GM12801 (cell line): ENCODE data around the gene PKIG.

Source experiments
- TF ChIP-seq, protein P1 (sequence below): IDR thresholded peaks from one replicate; pipeline ENCODE4 v1.5.1; 2011; ENCODE audit warnings: control low read depth; ENCODE audit not compliant: insufficient read length; ENCODE audit errors: extremely low read depth

The PKIG gene

DNA sequence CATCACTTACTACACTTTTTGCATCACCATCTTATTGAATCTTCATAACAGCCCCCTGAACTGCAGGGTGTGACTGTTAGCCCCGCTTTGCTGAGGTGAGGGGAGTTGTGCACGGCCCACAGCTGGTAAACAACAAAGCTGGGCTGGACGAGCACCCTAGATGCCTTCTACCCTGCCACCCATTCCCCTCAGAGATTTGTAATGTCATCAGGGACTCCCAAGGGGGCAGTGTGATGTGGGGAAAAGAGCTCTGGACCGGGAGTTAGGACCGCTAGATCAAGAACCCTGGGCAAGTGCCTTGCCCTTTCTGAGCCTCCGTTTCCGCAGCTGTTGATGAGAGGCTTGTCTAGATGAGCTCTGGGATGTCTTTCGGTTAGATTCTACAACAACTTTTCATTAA, 20.9 kb downstream of the PKIG start:
- TF ChIP-seq, protein P1, sequence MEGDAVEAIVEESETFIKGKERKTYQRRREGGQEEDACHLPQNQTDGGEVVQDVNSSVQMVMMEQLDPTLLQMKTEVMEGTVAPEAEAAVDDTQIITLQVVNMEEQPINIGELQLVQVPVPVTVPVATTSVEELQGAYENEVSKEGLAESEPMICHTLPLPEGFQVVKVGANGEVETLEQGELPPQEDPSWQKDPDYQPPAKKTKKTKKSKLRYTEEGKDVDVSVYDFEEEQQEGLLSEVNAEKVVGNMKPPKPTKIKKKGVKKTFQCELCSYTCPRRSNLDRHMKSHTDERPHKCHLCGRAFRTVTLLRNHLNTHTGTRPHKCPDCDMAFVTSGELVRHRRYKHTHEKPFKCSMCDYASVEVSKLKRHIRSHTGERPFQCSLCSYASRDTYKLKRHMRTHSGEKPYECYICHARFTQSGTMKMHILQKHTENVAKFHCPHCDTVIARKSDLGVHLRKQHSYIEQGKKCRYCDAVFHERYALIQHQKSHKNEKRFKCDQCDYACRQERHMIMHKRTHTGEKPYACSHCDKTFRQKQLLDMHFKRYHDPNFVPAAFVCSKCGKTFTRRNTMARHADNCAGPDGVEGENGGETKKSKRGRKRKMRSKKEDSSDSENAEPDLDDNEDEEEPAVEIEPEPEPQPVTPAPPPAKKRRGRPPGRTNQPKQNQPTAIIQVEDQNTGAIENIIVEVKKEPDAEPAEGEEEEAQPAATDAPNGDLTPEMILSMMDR, result no peak

DNA sequence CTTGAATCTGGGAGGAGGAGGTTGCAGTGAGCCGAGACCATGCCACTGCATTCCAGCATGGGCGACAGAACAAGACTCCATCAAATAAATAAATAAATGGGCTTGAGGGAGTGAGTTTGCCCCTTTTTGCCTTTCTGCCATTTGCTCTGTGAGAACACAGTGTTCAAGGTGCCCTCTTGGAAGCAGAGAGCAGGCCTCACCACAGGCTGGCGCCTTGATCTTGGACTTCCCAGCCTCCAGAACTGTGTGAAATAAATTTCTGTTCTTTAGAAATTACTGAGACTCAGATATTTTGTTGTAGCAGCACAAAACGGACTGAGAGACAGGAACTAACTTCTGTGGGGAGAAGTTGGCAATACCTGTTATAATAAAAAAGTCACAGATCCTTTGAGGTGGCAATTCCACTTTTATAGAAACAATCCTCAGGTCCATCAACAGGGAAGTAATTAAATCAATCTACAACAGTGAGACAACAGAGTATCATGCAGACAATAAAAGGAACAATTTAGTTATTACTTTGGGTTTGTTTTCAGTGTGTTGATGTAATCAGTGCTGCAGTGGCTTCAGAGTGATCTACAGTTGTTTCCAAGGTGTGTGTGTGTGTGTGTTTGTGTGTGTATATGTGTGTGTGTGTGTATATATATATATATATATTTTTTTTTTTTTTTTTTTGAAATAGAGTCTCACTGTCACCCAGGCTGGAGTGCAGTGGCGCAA, 24.5 kb downstream of the PKIG start:
- TF ChIP-seq, protein P1, result no peak

DNA sequence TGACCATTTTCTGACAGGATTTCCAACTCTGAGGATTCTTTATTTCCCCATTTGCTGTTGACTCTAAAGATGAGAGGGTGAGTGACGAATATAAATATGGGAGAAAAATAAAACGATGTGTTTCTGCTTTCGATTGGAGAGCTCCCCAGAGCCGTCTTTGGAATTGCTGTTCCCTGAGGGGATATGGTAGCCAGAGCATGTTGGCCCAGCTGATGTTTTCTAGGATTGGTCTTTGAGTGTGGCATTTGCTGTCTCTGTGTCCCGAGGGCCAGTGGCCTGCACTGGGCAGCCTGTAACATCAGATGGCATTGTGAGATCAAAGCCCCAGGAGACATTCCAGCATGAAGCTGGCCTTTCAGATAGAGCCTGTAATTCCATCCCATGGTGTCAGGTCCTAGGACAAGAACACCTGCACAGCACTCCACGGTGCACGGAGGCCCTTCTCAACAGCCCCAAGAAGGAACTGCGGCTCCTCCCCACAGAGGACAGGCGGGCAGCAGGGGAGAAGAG, 26.7 kb downstream of the PKIG start:
- TF ChIP-seq, protein P1, result no peak

DNA sequence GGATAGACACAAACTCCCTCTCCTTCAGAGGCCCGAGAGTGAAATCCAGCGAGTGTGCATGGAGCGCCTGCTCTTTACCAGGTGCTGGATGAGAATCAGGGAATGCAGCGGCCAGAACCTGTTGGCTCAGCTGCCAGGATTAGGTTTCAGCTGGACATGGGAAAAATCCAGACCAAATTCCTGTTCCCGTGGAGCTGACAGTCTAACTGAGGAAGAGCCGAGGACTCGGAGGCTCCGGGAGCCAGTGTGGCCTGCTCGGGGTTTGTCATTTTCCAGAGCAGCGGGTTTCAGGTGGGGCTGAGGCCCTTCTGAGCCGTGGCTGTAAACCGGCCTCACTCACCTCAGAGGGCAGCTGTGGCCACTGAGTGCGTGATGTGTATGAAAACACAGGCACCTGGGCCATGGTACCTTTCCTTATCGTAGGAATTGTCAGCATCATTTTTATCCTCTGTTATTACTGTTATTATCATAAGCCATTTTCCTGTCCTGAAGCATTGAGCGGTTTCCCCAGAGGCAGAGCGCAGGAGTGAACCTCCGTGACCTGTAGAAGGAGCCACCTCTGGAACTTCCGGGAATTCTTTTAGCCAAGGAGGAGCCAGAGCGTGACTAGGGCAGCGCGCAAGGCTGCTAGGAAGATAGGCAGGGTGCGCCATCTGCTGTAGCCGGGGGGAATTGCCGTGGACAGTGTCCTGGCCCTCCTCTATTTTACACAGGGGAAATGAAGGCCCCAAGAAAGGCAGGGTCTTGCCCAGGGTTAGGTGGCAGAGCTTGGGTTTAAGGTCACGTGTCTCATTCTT, 27.3 kb downstream of the PKIG start:
- TF ChIP-seq, protein P1, result no peak

DNA sequence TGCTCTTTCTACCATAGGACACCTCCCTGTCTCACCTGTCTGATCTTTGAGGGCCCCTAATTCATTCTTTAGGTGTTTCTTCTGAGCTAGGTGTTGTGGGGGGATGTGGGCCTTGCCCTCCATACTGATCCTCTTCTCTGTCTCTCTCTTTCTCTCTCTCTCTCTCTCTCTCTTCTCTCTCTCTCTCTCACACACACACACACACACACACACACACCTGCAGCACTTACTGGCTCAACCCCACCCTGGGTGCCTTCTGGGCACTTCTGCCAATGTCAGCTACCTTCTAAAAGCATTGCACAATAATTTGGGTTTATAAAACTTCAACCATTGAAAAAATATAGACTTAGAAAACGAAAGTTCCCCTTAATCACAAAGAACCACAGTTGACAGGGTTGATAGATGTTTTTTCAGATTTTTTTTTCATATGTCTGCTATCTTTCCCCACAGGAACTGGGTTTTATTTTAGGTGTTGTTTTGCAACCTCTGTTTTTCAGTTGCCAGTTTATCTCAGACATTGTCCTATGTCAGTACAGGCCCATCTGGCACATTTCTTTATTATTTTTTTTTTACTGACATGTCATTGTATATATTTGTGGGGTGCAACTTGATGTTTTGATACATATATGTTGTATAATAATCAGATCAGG, 28.1 kb downstream of the PKIG start:
- TF ChIP-seq, protein P1, result no peak

DNA sequence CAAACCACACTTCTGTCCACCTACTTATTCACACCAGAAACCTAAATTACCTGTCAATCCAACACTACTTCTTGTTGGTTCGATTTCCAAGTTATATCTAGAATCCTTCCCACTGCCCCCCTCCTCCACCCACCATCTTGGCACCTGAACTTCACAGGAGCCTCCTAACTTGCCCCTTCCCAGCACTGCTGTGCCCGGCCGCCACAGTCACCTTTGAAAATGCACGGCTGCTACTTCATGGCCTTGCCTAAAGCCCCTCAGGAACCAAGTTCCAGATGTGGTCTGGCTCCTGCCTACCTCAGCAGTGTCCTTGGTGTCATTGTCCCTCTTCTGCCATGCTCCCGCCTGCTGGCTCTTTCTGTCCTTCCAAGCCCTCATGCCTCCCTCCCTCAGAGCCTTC, 31.2 kb downstream of the PKIG start:
- TF ChIP-seq, protein P1, result no peak

DNA sequence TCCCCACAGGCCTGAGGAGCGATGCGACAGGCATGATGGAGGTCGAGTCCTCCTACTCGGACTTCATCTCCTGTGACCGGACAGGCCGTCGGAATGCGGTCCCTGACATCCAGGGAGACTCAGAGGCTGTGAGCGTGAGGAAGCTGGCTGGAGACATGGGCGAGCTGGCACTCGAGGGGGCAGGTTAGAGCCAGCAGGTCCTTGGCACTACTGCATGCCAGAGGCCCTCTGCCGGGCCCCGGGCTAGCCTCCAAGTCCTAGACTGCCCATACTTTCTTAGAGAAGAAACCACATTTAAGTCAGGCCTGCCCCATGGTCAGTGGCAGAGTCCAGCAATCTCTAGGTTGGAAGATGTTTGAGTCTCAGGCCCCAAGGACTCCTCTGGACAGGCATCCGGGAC, 32.1 kb downstream of the PKIG start:
- TF ChIP-seq, protein P1, result no peak
